GM19463 (cell line): ENCODE results near the gene CNPY4.
"Not testable (repeated sequence)": the region's sequence is repeated elsewhere in the genome, so short reads cannot be mapped to it uniquely, and the experiment has no call there.

Source experiments
- ATAC-seq: cut with Tn5 transposase; IDR thresholded peaks from one replicate; pipeline ENCODE4 v1.9.1; 2021; ENCODE audit warnings: mild to moderate bottlenecking, moderate library complexity; ENCODE audit not compliant: unreplicated experiment

CNPY4 gene

GRCh38 chr7:100118388-100119071, 904 bp upstream of the CNPY4 start:
- no peak for ATAC-seq

GRCh38 chr7:100119970-100120732, 717 bp downstream of the CNPY4 start:
- ATAC-seq = peak; percentile 23

GRCh38 chr7:100120733-100121036, 1.3 kb downstream of the CNPY4 start:
- no peak for ATAC-seq

GRCh38 chr7:100122067-100122466, 2.6 kb downstream of the CNPY4 start:
- no peak for ATAC-seq

GRCh38 chr7:100122568-100122967, 3.1 kb downstream of the CNPY4 start:
- no peak for ATAC-seq

DNA sequence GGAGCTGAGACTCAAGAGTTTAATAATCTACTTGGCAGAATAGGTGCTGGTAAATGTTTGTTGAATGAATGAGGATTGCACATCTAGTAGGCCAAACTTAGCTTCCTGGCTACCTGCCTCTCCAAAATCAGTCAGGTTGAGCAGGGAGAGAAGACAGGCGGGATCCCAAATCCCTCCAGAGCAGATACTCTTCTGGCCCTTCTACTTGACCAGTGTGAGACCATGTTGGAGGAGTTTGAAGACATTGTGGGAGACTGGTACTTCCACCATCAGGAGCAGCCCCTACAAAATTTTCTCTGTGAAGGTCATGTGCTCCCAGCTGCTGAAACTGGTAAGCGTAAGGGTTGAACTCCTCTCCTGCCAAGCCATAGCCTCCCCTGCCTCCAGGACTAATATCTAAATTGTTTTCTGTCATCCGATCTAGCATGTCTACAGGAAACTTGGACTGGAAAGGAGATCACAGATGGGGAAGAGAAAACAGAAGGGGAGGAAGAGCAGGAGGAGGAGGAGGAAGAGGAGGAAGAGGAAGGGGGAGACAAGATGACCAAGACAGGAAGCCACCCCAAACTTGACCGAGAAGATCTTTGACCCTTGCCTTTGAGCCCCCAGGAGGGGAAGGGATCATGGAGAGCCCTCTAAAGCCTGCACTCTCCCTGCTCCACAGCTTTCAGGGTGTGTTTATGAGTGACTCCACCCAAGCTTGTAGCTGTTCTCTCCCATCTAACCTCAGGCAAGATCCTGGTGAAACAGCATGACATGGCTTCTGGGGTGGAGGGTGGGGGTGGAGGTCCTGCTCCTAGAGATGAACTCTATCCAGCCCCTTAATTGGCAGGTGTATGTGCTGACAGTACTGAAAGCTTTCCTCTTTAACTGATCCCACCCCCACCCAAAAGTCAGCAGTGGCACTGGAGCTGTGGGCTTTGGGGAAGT, 5.1 kb downstream of the CNPY4 start:
- no peak for ATAC-seq

- ATAC-seq = peak; percentile 23
Measured at GRCh38 chr7:100126239-100126930, 7.0 kb downstream of the CNPY4 start.

GRCh38 chr7:100126931-100127865, 7.8 kb downstream of the CNPY4 start, which contains the start of gene MBLAC1:
Gene MBLAC1 (plus strand): TSS chr7:100126967. CDS start chr7:100127396, 429 bp downstream.
- peak; percentile 60 for ATAC-seq

GRCh38 chr7:100127866-100128636, 8.6 kb downstream of the CNPY4 start:
- no peak for ATAC-seq

GRCh38 chr7:100128637-100128963, 9.2 kb downstream of the CNPY4 start:
- no peak for ATAC-seq

DNA sequence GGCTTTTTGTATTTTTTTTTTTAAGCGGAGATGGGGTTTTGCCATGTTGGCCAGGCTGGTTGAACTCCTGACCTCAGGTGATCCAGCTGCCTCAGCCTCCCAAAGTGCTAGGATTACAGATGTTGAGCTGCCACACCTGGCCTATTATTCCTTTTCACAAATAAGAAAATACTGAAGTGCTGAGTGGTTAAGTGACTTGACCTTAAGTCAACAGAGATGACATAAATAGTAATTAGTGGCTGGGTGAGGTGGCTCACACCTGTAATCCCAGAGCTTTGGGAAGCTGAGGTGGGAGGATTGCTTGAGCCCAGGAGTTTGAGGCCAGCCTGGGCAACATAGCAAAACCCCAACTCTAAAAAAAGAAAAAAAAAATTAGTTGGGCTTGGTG, 10.8 kb downstream of the CNPY4 start:
- ATAC-seq = not testable (repeated sequence)

DNA sequence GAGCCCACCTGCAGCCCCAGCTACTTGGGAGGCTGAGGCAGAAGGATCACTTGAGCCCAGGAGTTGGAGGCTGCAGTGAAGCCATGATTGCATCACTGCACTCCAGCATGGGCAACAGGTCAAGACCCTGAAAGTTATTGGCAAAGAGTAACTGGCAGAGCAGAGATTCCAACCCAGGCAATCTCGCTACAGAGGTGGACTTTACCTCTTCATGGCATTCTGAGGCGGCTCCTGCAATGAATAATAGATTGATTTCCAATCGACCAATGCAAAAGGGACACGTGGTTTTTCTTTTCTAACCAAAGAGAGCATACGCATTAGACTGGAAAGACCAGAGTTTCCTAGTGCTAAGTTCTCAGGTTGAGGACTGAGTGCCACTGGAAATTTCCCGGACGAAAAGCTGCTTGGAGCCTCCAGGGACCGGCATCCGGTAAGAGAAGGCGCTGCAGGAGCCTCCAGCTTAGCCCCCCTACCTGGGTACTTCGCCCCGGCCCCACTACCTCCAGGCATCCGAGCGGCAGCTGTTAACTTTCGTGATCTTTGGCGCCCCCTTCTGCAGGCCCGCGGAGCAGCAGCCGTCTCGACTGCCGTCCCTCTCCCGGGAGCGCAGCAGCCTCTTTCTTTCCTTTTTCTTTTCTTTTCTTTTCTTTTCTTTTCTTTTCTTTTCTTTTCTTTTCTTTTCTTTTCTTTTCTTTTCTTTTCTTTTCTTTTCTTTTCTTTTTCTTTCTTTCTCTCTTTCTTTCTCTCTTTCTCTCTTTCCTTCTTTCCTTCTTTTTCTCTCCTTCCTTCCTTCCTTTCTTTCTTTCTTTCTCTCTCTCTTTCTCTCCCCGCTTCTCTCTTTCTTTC, 11.4 kb downstream of the CNPY4 start:
- no peak for ATAC-seq

DNA sequence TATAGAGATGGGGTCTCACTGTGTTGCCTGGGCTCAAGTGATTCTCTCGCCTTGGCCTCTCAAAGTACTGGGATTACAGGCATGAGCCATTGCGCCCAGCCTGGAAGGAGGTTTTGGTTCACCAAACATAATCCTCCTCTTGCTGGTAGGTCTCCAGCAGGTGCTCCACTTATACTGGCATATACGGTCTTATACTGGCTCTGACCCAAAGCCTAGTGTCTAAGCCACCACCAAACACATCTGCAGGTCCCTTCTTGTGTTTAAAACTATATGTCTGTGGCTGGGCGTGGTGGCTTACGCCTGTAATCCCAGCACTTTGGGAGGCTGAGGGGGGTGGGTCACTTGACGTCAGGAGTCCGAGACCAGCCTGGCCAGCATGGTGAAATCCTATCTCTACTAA, 12.7 kb downstream of the CNPY4 start:
- ATAC-seq = no peak

DNA sequence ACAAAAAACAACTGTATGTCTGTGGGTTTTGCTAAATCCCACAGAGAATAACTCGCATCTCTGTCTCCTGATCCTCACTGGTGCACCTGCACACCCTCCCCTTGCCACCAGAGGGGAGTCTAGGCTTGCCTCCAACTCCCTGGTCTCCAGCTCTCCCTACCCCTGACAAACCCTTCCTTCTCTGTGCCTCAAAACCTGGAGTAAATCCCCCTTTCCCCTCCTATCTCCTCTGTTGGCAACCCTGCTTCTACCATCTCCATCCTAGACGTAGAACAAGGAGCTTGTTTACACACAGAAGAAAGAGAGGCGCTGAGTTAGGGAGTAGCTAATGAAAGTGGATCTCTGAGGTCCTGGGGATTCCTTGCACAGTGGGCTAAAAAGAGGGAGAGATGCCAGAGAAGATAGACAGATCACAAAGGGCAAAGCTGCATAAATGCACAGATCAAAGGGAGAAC, 13.3 kb downstream of the CNPY4 start:
- ATAC-seq = peak; percentile 54

- no peak for ATAC-seq
Measured at GRCh38 chr7:100137851-100138760, 18.7 kb downstream of the CNPY4 start.

- ATAC-seq = no peak
Measured at GRCh38 chr7:100141555-100141949, 22.1 kb downstream of the CNPY4 start.

DNA sequence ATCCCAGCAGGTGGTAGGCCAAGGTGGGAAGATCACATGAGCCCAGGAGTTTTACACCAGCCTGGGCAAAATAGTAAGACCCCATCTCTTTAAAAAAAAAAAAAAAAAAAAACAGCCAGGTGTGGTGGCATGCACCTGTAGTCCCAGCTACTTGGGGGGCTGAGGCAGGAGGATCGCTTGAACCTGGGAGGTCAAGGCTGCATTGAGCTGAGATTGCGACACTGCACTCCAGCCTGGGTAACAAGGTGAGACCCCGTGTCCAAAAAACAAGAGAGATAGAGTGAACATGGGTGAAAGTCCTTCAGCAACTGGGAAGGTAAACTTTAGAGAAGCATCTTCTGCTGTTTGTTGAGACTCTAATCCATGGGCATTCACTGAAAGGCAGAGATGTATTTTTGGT, 23.0 kb downstream of the CNPY4 start:
- no peak for ATAC-seq
